K562 (cell line): ENCODE measurements around the gene TMEFF1. TPM values are rescaled to one million over a fixed set of nuclear protein-coding genes. Genes with fewer than 3 reads are reported as not detected.

Experiments used
- ATAC-seq: fragments of 200-7000 bp; cut with Tn5 transposase; 3 replicates; pipeline ENCODE4 v1.9.1; 2020; ENCODE audit warnings: moderate library complexity
- BruUV-seq: library from RNA; stranded (reverse); fragments of 400-500 nt; replicated peaks from 2 replicates; lab custom pipeline; 2021; lab: Mats Ljungman, UMichigan
- CTCF ChIA-PET: fragments of 300-600 bp; formaldehyde crosslinking; extraction: SDS; loops from one replicate; lab custom pipeline; 2021; ENCODE audit warnings: low intra/inter-chr PET ratio; lab: Yijun Ruan, JAX
- POLR2A ChIA-PET: fragments of 300-600, 350-650 bp; sonication (Branson Sonifier 250); formaldehyde crosslinking; extraction: SDS; loops from one replicate; lab custom pipeline; 2021; ENCODE audit warnings: antibody characterized with exemption, inconsistent platforms; lab: Yijun Ruan, JAX
- DNase-seq, 4 experiments: peaks; one replicate each; pipeline versions ENCODE4 v3.0.0 to v3.0.0-alpha.2; 2011 to 2018; ENCODE audit warnings: low spot score in 3 of 4, mixed read lengths in 3 of 4; ENCODE audit errors: extremely low read depth in 1 of 4
- FAIRE-seq: peaks from 2 replicates; lab custom pipeline; 2011; peaks lifted over from hg19 to GRCh38; lab: Jason Lieb, UNC
- H2AFZ ChIP-seq: 2 replicates; pipeline ENCODE4 v1.6.0; 2011; ENCODE audit warnings: low read depth, low read length, control low read depth, inconsistent platforms
- H3K27ac ChIP-seq: fragments of 200-600 bp; 3 replicates; pipeline ENCODE4 v1.8.0; 2011; ENCODE audit warnings: low read depth, mild to moderate bottlenecking, control low read depth, inconsistent platforms, low read length, moderate library complexity, mixed read lengths; ENCODE audit errors: extremely low read depth
- H3K27me3 ChIP-seq, 2 experiments: fragments of 300-600 bp in 1 of 2; 2 replicates in 1 of 2; 3 replicates in 1 of 2; pipeline versions ENCODE4 v1.6.0 to v1.8.0; 2011; ENCODE audit warnings: inconsistent platforms in 2 of 2, low read length in 2 of 2, mild to moderate bottlenecking in 1 of 2, mixed read lengths in 1 of 2, moderate library complexity in 1 of 2; ENCODE audit not compliant: control insufficient read depth in 2 of 2, insufficient read depth in 2 of 2
- H3K36me3 ChIP-seq: fragments of 300-600 bp; 3 replicates; pipeline ENCODE4 v1.8.0; 2011; ENCODE audit warnings: mild to moderate bottlenecking, low read length, inconsistent platforms; ENCODE audit not compliant: control insufficient read depth, insufficient read depth
- H3K4me1 ChIP-seq, 2 experiments: fragments of 200-600 bp in 1 of 2; replicated peaks in 1 of 2; 2 replicates in 1 of 2; 3 replicates in 1 of 2; pipeline versions ENCODE4 v1.5.1 to v1.8.0; 2011; ENCODE audit warnings: inconsistent platforms in 2 of 2, low read length in 2 of 2, mild to moderate bottlenecking in 1 of 2, mixed read lengths in 1 of 2, moderate library complexity in 1 of 2; ENCODE audit not compliant: control insufficient read depth in 2 of 2, insufficient read depth in 2 of 2
- H3K4me2 ChIP-seq: 2 replicates; pipeline ENCODE4 v1.6.1; 2011; ENCODE audit warnings: low read length, control low read depth, inconsistent platforms, mixed read lengths; ENCODE audit not compliant: insufficient read depth
- H3K4me3 ChIP-seq: fragments of 200-600 bp; sonication (generic), shearing (Covaris generic); 2 replicates; pipeline ENCODE4 v1.5.1; 2016; ENCODE audit warnings: control low read depth, inconsistent platforms
- H3K79me2 ChIP-seq: fragments of 200-600 bp; 3 replicates; pipeline ENCODE4 v1.8.0; 2011; ENCODE audit warnings: low read length, inconsistent platforms; ENCODE audit not compliant: control insufficient read depth, insufficient read depth
- H3K9ac ChIP-seq, 2 experiments: 2 replicates each; pipeline versions ENCODE4 v1.6.0 to v1.6.1; 2011; ENCODE audit warnings: low read depth in 2 of 2, low read length in 2 of 2, control low read depth in 1 of 2, inconsistent platforms in 1 of 2, mild to moderate bottlenecking in 1 of 2, mixed read lengths in 1 of 2; ENCODE audit not compliant: insufficient read depth in 1 of 2
- H3K9me1 ChIP-seq: one replicate; pipeline ENCODE4 v1.6.0; 2011; ENCODE audit warnings: inconsistent platforms, mild to moderate bottlenecking, low read length, moderate library complexity; ENCODE audit not compliant: control insufficient read depth, insufficient read depth
- H3K9me3 ChIP-seq: replicated peaks from 2 replicates; pipeline ENCODE4 v1.5.1; 2011; ENCODE audit warnings: low read depth, low read length, inconsistent platforms; ENCODE audit not compliant: control insufficient read depth, insufficient read depth
- H4K20me1 ChIP-seq: replicated peaks from 2 replicates; pipeline ENCODE4 v1.6.1; 2011; ENCODE audit warnings: low read length, inconsistent platforms, mixed read lengths; ENCODE audit not compliant: control insufficient read depth, insufficient read depth
- JUNB ChIP-seq: fragments of 450-650 bp; formaldehyde crosslinking; conservative IDR thresholded peaks from 2 replicates; pipeline ENCODE4 v1.4.0; 2020; ENCODE audit warnings: mild to moderate bottlenecking
- MAZ ChIP-seq, 2 experiments: fragments of 450-650 bp in 1 of 2; sonication (generic) in 1 of 2; formaldehyde crosslinking; IDR thresholded peaks in 1 of 2; conservative IDR thresholded peaks in 1 of 2; 2 replicates each; pipeline versions ENCODE4 v1.4.0 to v1.5.0; 2020; ENCODE audit warnings: mild to moderate bottlenecking in 1 of 2, missing genetic modification reagents in 1 of 2
- MED1 ChIP-seq: sonication (generic); formaldehyde crosslinking; IDR thresholded peaks from 2 replicates; pipeline ENCODE4 v1.8.1; 2023; ENCODE audit warnings: missing genetic modification reagents, borderline replicate concordance
- MEIS2 ChIP-seq: fragments of 450-650 bp; IDR thresholded peaks from 2 replicates; pipeline ENCODE4 v1.6.1; 2014; ENCODE audit warnings: mild to moderate bottlenecking; ENCODE audit not compliant: partially characterized antibody
- NONO ChIP-seq, 2 experiments: fragments of 200-400 bp in 1 of 2; fragments of 450-650 bp in 1 of 2; formaldehyde crosslinking in 1 of 2; IDR thresholded peaks; 2 replicates each; pipeline ENCODE4 v1.6.1; 2017; ENCODE audit warnings: low read depth in 2 of 2, mild to moderate bottlenecking in 2 of 2, moderate library complexity in 2 of 2, low read length in 1 of 2
- POU5F1 ChIP-seq: fragments of 150-350 bp; IDR thresholded peaks from 2 replicates; pipeline ENCODE4 v1.6.1; 2014; ENCODE audit warnings: borderline replicate concordance, low read length, low read depth, mild to moderate bottlenecking; ENCODE audit not compliant: partially characterized antibody
- RBBP5 ChIP-seq: fragments of 200-600 bp; sonication (generic); IDR thresholded peaks from 2 replicates; pipeline ENCODE4 v1.6.1; 2012; ENCODE audit warnings: borderline replicate concordance, mild to moderate bottlenecking, low read length, control low read depth, inconsistent platforms; ENCODE audit not compliant: insufficient read depth, poor library complexity, severe bottlenecking
- SIRT6 ChIP-seq: IDR thresholded peaks from one replicate; pipeline ENCODE4 v1.6.1; 2012; ENCODE audit warnings: low read depth, mild to moderate bottlenecking, control low read depth, inconsistent platforms, low read length, moderate library complexity
- SMARCA5 ChIP-seq: fragments of 450-650 bp; IDR thresholded peaks from 2 replicates; pipeline ENCODE4 v1.6.1; 2016
- STAT5B ChIP-seq: fragments of 250-450 bp; sonication (Bioruptor Pico); IDR thresholded peaks from 2 replicates; pipeline ENCODE4 v1.8.0; 2021; ENCODE audit warnings: mild to moderate bottlenecking, inconsistent platforms
- USF2 ChIP-seq: sonication (generic); formaldehyde crosslinking; IDR thresholded peaks from 2 replicates; pipeline ENCODE4 v1.5.0; 2020; ENCODE audit warnings: missing genetic modification reagents
- ZNF583 ChIP-seq: fragments of 250-450 bp; sonication (Bioruptor Pico); IDR thresholded peaks from 2 replicates; pipeline ENCODE4 v1.4.0; 2020
- WGBS: fragments of 100-300 bp; shearing (Covaris generic); methylation state at CpG from one replicate; pipeline ENCODE4 v1.1.6; 2016; ENCODE audit warnings: low coverage, mixed read lengths; ENCODE audit not compliant: insufficient coverage; ENCODE audit errors: missing lambda C conversion rate; 5-methylcytosine and 5-hydroxymethylcytosine counted together
- in situ Hi-C: fragments of 300-500 bp; cut with MboI; formaldehyde crosslinking; loops from 4 replicates; pipeline ENCODE4 v1.15.0; 2018; ENCODE audit warnings: inconsistent platforms, mixed read lengths
- intact Hi-C: fragments of 100-400 bp; cut with micrococcal nuclease; formaldehyde crosslinking; loops from 2 replicates; pipeline ENCODE4 v1.14.2; 2022
- polyA plus RNA-seq, 8 experiments: library from polyadenylated mRNA; depleted of rRNA in 4 of 8; stranded (reverse) in 5 of 8; unstranded in 3 of 8; fragments of >200 nt; fragmentation: Nextera tagmentation in 2 of 8; fragmentation: Illumina TruSeq in 1 of 8; extraction: Ambion mirVana in 2 of 8; extraction: Trizol in 1 of 8; gene quantifications; 2 replicates each; pipeline versions ENCODE4 v1.2.1 to v1.2.3, GENCODE V29; 2011 to 2014; ENCODE audit warnings: inconsistent platforms in 1 of 8, missing spikeins in 1 of 8
- total RNA-seq, 7 experiments: library from RNA; depleted of rRNA in 6 of 7; stranded (reverse); fragments of >200 nt in 6 of 7; fragmentation: Illumina TruSeq in 2 of 7; extraction: Trizol in 2 of 7; gene quantifications; 2 replicates each; pipeline versions ENCODE4 v1.2.1 to v1.2.3, GENCODE V29; 2011 to 2021; ENCODE audit warnings: low replicate concordance in 1 of 7
- TF ChIP-seq, protein P1 (sequence below): sonication (generic); IDR thresholded peaks from 2 replicates; pipeline ENCODE4 v1.6.1; 2016
- TF ChIP-seq, protein P2 (sequence below): fragments of 450-650 bp; IDR thresholded peaks from 2 replicates; pipeline ENCODE4 v1.6.1; 2018; ENCODE audit not compliant: partially characterized antibody

TMEFF1 gene
- total and polyA plus RNA-seq, 9 of the 15 experiments (the other 6 are each of a cell fraction or from before 2014, with no cell fraction given): 0.07 to 1.1 (median 0.28) TPM; not detected in 2

DNA sequence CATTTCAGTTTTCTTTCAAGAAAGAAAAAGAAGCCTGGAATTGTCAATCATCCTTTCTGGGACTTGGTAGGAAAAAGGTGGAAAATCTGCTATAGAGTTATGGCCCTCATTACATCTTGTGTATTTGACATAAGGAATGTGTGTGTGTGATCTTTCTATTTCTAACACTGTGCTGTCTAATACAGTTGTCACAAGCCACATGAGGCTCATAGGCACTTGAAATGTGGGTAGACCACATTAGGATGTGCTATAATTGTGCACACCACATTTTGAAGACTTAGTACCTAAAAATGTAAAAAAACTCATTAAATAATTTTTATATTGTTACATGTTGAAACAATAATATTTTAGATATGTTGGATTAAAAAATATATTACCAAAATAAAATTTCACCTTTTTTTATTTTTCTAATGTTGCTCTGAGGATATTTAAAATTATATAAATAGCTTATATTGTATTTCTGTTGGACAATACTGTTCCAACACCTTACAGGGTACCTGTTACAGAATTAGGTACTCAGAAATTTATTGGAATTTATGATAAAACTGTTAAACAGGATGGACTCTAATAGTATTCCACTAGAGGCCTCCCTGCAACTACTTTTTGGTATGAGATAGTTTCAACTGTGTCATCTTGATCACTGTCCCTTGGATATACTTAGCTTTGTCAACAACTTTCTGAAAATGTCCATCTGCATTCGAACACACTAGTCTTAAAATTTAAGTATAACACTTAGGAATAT lies 27.6 kb upstream of the TMEFF1 start (continued):
- TF ChIP-seq, protein P1, sequence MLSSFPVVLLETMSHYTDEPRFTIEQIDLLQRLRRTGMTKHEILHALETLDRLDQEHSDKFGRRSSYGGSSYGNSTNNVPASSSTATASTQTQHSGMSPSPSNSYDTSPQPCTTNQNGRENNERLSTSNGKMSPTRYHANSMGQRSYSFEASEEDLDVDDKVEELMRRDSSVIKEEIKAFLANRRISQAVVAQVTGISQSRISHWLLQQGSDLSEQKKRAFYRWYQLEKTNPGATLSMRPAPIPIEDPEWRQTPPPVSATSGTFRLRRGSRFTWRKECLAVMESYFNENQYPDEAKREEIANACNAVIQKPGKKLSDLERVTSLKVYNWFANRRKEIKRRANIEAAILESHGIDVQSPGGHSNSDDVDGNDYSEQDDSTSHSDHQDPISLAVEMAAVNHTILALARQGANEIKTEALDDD: no peak
- no peak for TF ChIP-seq SIRT6

- Histone ChIP-seq H3K4me2 (no peak overlapping the region), H3K9ac (no peak overlapping the region), H3K4me1 (no peaks in the 10 kb centered on the region), H3K4me3 (no peak overlapping the region), H3K9me3 (no peaks in the 10 kb centered on the region), H3K79me2 (0 out of 3 replicates have a peak, but pooled peaks cover 4% of the 10 kb centered on the region), H2AFZ (no peak overlapping the region), H4K20me1 (no peaks in the 10 kb centered on the region), H3K36me3 (peaks cover 38% of the 10 kb centered on the region; the same call in 2 of the 3 replicates), H3K9me1 (no peaks in the 10 kb centered on the region), H3K27me3 (no peaks in the 10 kb centered on the region), H3K27ac (no peak overlapping the region)
- CTCF ChIA-PET: no interaction called here
- DNase-seq (no peak), FAIRE-seq (no peak), ATAC-seq (no peak)
- POLR2A ChIA-PET: no interaction called here
- 87% methylated on average over 5 of the region's 5 CpGs for WGBS
- BruUV-seq: no TSS peak
- in situ Hi-C loops (no loop called here), intact Hi-C loops (no loop called here)
- no peak for TF ChIP-seq NONO (IDR thresholded peaks at IDR 0.05; ENCODE audit: low read depth in 2 of 2, low read length in 1 of 2)
- TF ChIP-seq MAZ (CRISPR knock-in tag; conservative IDR thresholded peaks at IDR 0.05 in 1 of 2, IDR thresholded peaks at IDR 0.05 in 1 of 2): no peak
- TF ChIP-seq STAT5B (CRISPR knock-in tag): no peak
- no peak for TF ChIP-seq MED1
- no peak for TF ChIP-seq MEIS2
- no peak for TF ChIP-seq ZNF583 (CRISPR knock-in tag)
- TF ChIP-seq, protein P2, sequence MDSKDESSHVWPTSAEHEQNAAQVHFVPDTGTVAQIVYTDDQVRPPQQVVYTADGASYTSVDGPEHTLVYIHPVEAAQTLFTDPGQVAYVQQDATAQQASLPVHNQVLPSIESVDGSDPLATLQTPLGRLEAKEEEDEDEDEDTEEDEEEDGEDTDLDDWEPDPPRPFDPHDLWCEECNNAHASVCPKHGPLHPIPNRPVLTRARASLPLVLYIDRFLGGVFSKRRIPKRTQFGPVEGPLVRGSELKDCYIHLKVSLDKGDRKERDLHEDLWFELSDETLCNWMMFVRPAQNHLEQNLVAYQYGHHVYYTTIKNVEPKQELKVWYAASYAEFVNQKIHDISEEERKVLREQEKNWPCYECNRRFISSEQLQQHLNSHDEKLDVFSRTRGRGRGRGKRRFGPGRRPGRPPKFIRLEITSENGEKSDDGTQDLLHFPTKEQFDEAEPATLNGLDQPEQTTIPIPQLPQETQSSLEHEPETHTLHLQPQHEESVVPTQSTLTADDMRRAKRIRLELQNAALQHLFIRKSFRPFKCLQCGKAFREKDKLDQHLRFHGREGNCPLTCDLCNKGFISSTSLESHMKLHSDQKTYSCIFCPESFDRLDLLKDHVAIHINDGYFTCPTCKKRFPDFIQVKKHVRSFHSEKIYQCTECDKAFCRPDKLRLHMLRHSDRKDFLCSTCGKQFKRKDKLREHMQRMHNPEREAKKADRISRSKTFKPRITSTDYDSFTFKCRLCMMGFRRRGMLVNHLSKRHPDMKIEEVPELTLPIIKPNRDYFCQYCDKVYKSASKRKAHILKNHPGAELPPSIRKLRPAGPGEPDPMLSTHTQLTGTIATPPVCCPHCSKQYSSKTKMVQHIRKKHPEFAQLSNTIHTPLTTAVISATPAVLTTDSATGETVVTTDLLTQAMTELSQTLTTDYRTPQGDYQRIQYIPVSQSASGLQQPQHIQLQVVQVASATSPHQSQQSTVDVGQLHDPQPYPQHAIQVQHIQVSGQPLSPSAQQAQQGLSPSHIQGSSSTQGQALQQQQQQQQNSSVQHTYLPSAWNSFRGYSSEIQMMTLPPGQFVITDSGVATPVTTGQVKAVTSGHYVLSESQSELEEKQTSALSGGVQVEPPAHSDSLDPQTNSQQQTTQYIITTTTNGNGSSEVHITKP: no peak
- no peak for TF ChIP-seq SMARCA5
- TF ChIP-seq POU5F1: no peak
- no peak for TF ChIP-seq RBBP5
- TF ChIP-seq USF2 (CRISPR knock-in tag): no peak
- no peak for TF ChIP-seq JUNB (CRISPR knock-in tag)
Measured at GRCh38 chr9:100445903-100446549, 26.9 kb upstream of the TMEFF1 start.
